Suprapubic skin (tissue), 4 donors: ENCODE measurements around the gene PRR4. TPM values are rescaled to one million over a fixed set of nuclear protein-coding genes. Genes with fewer than 3 reads are reported as not detected.

Experiments
- DNase-seq, 2 donors: peaks; one replicate each; pipeline ENCODE4 v3.0.0-alpha.2; 2019; ENCODE audit warnings: low spot score in 2 of 2
- H3K27ac ChIP-seq: fragments of 200-600 bp; sonication (generic); one replicate; pipeline ENCODE4 v1.5.1; 2019
- H3K27me3 ChIP-seq: fragments of 200-600 bp; sonication (generic); one replicate; pipeline ENCODE4 v1.5.1; 2019
- H3K36me3 ChIP-seq: fragments of 200-600 bp; sonication (generic); one replicate; pipeline ENCODE4 v1.5.1; 2019
- H3K4me1 ChIP-seq: fragments of 200-600 bp; sonication (generic); one replicate; pipeline ENCODE4 v1.5.1; 2019
- H3K4me3 ChIP-seq: fragments of 200-600 bp; sonication (generic); one replicate; pipeline ENCODE4 v1.5.1; 2019; ENCODE audit warnings: mild to moderate bottlenecking
- H3K9me3 ChIP-seq: fragments of 200-600 bp; sonication (generic); one replicate; pipeline ENCODE4 v1.5.1; 2019
- CTCF ChIP-seq, 2 donors: fragments of 200-600 bp in 1 of 2; fragments of 450-650 bp in 1 of 2; sonication (generic) in 1 of 2; IDR thresholded peaks; one replicate each; pipeline ENCODE4 v1.5.1; 2016 to 2019; ENCODE audit warnings: antibody characterized with exemption in 2 of 2, mild to moderate bottlenecking in 1 of 2, moderate library complexity in 1 of 2
- EP300 ChIP-seq: sonication (generic); formaldehyde crosslinking; IDR thresholded peaks from one replicate; pipeline ENCODE4 v1.6.1; 2017; ENCODE audit warnings: antibody characterized with exemption
- POLR2A ChIP-seq, 2 donors: fragments of 450-650 bp; IDR thresholded peaks; one replicate each; pipeline ENCODE4 v1.6.1; 2017; ENCODE audit warnings: antibody characterized with exemption in 2 of 2, mild to moderate bottlenecking in 2 of 2, moderate library complexity in 2 of 2
- POLR2AphosphoS5 ChIP-seq, 3 donors: sonication (generic); formaldehyde crosslinking; IDR thresholded peaks; one replicate each; pipeline ENCODE4 v1.6.1; 2017; ENCODE audit warnings: antibody characterized with exemption in 3 of 3
- WGBS: methylation state at CpG from one replicate; pipeline ENCODE4 v1.1.5; 2018; 5-methylcytosine and 5-hydroxymethylcytosine counted together
- total RNA-seq, 4 donors: library from RNA; depleted of rRNA; stranded (reverse); fragments of >200 nt; gene quantifications; one replicate each; pipeline ENCODE4 v1.1.0, GENCODE V29; 2016

The PRR4 gene
- 100 to 1,000 TPM in 2 of 4 donors, 10 to 100 TPM in 2; 37.1 to 399 (median 124) TPM for total RNA-seq

GRCh38 chr12:10849425-10849878 lies at the start of gene PRR4:
Gene PRR4 (minus strand): TSS chr12:10849475. CDS start chr12:10849437, 38 bp downstream.
- no peaks in the 10 kb centered on the region for H3K9me3 ChIP-seq
- H3K27ac ChIP-seq, result no peak within 1 kb of the TSS
- 91% methylated on average over 4 of the region's 4 CpGs for WGBS
- H3K27me3 ChIP-seq, result no peaks in the 10 kb centered on the region
- no peak for DNase-seq
- no peak within 1 kb of the TSS for H3K4me3 ChIP-seq
- TF ChIP-seq POLR2A (IDR thresholded peaks at IDR 0.05) (no peak), CTCF (IDR thresholded peaks at IDR 0.05) (no peak), EP300 (no peak), POLR2AphosphoS5 (IDR thresholded peaks at IDR 0.05) (no peak)
- no peaks in the 10 kb centered on the region for H3K4me1 ChIP-seq
- H3K36me3 ChIP-seq, result peaks cover 4% of the 10 kb centered on the region

- no peak for DNase-seq
- Histone ChIP-seq H3K4me1 (no peaks in the 10 kb centered on the region), H3K36me3 (no peaks in the 10 kb centered on the region), H3K9me3 (no peaks in the 10 kb centered on the region), H3K27me3 (no peaks in the 10 kb centered on the region), H3K4me3 (no peak overlapping the region), H3K27ac (no peak overlapping the region)
- WGBS, result 94% methylated on average over 5 of the region's 5 CpGs
- no peak for TF ChIP-seq EP300
- TF ChIP-seq POLR2AphosphoS5 (IDR thresholded peaks at IDR 0.05), result no peak
- no peak for TF ChIP-seq CTCF (IDR thresholded peaks at IDR 0.05)
- TF ChIP-seq POLR2A (IDR thresholded peaks at IDR 0.05), result no peak
These were observed 47.6 kb upstream of the PRR4 start for GRCh38 chr12:10896854-10897253.

GRCh38 chr12:10891937-10892336 lies 42.7 kb upstream of the PRR4 start:
- Histone ChIP-seq H3K4me1 (no peaks in the 10 kb centered on the region), H3K27ac (no peak overlapping the region), H3K9me3 (no peaks in the 10 kb centered on the region), H3K4me3 (no peak overlapping the region), H3K27me3 (no peaks in the 10 kb centered on the region), H3K36me3 (no peaks in the 10 kb centered on the region)
- no peak for DNase-seq
- no peak for TF ChIP-seq EP300
- no peak for TF ChIP-seq POLR2AphosphoS5 (IDR thresholded peaks at IDR 0.05)
- no peak for TF ChIP-seq CTCF (IDR thresholded peaks at IDR 0.05)
- TF ChIP-seq POLR2A (IDR thresholded peaks at IDR 0.05), result no peak
- WGBS, result 98% methylated on average over 2 of the region's 2 CpGs

GRCh38 chr12:10889226-10889625 lies 40.0 kb upstream of the PRR4 start:
- H3K27me3 ChIP-seq, result no peaks in the 10 kb centered on the region
- H3K9me3 ChIP-seq, result no peaks in the 10 kb centered on the region
- no peaks in the 10 kb centered on the region for H3K4me1 ChIP-seq
- DNase-seq, result no peak
- H3K27ac ChIP-seq, result no peak overlapping the region
- TF ChIP-seq EP300 (no peak), POLR2AphosphoS5 (IDR thresholded peaks at IDR 0.05) (no peak), CTCF (IDR thresholded peaks at IDR 0.05) (no peak), POLR2A (IDR thresholded peaks at IDR 0.05) (no peak)
- no peak overlapping the region for H3K4me3 ChIP-seq
- no peaks in the 10 kb centered on the region for H3K36me3 ChIP-seq

- no peak within 1 kb of the TSS for H3K4me3 ChIP-seq
- no peaks in the 10 kb centered on the region for H3K9me3 ChIP-seq
- DNase-seq, result no peak
- peaks cover 5% of the 10 kb centered on the region for H3K36me3 ChIP-seq
- TF ChIP-seq POLR2AphosphoS5 (IDR thresholded peaks at IDR 0.05) (no peak), CTCF (IDR thresholded peaks at IDR 0.05) (no peak)
- no peaks in the 10 kb centered on the region for H3K4me1 ChIP-seq
- no peaks in the 10 kb centered on the region for H3K27me3 ChIP-seq
- 95% methylated on average over 6 of the region's 6 CpGs for WGBS
- H3K27ac ChIP-seq, result no peak within 1 kb of the TSS
These were observed 34.9 kb upstream of the PRR4 start, which contains the start of gene PRH1 for GRCh38 chr12:10884086-10884725. Gene PRH1 (minus strand): TSS chr12:10884255. CDS start chr12:10884217, 38 bp downstream.
